Trophoblast cell (in vitro differentiated cells and primary cell): ENCODE measurements around the gene ACAD10.

ENCODE experiments used
- DNase-seq, 2 donors: peaks; one replicate each; pipeline ENCODE4 v3.0.0-alpha.2; 2016
- H2AFZ ChIP-seq: 2 replicates; pipeline ENCODE4 v1.6.1; 2013; ENCODE audit warnings: low read length, moderate library complexity, mild to moderate bottlenecking; ENCODE audit not compliant: insufficient read depth, poor library complexity
- H2AK5ac ChIP-seq: 2 replicates; pipeline ENCODE4 v1.6.1; 2013; ENCODE audit warnings: mild to moderate bottlenecking, low read length
- H2BK120ac ChIP-seq: 2 replicates; pipeline ENCODE4 v1.6.1; 2013; ENCODE audit warnings: low read length, mild to moderate bottlenecking, moderate library complexity; ENCODE audit not compliant: insufficient read depth, poor library complexity
- H2BK12ac ChIP-seq: 2 replicates; pipeline ENCODE4 v1.6.1; 2013; ENCODE audit warnings: mild to moderate bottlenecking, low read length, moderate library complexity
- H2BK5ac ChIP-seq: 2 replicates; pipeline ENCODE4 v1.6.1; 2013; ENCODE audit warnings: low read length, low read depth, moderate library complexity, mild to moderate bottlenecking; ENCODE audit not compliant: poor library complexity
- H3K14ac ChIP-seq: 2 replicates; pipeline ENCODE4 v1.6.1; 2013; ENCODE audit warnings: mild to moderate bottlenecking, low read length
- H3K18ac ChIP-seq: 2 replicates; pipeline ENCODE4 v1.6.1; 2013; ENCODE audit warnings: mild to moderate bottlenecking, low read length
- H3K23ac ChIP-seq: 2 replicates; pipeline ENCODE4 v1.6.1; 2013; ENCODE audit warnings: low read length
- H3K27ac ChIP-seq: 2 replicates; pipeline ENCODE4 v1.5.1; 2013; ENCODE audit warnings: low read depth, mild to moderate bottlenecking, inconsistent platforms, low read length, moderate library complexity
- H3K27me3 ChIP-seq: 2 replicates; pipeline ENCODE4 v1.6.1; 2013; ENCODE audit warnings: inconsistent platforms, mild to moderate bottlenecking, low read length, moderate library complexity; ENCODE audit not compliant: insufficient read depth
- H3K36me3 ChIP-seq, 2 experiments: 1 replicate in 1 of 2; 2 replicates in 1 of 2; pipeline ENCODE4 v1.6.1; 2013; ENCODE audit warnings: low read length in 2 of 2, mild to moderate bottlenecking in 2 of 2, moderate library complexity in 1 of 2; ENCODE audit not compliant: insufficient read depth in 2 of 2, control insufficient read depth in 1 of 2
- H3K4ac ChIP-seq: 2 replicates; pipeline ENCODE4 v1.6.1; 2013; ENCODE audit warnings: low read depth, mild to moderate bottlenecking, low read length, moderate library complexity
- H3K4me1 ChIP-seq, 2 experiments: 1 replicate in 1 of 2; 2 replicates in 1 of 2; pipeline ENCODE4 v1.6.1; 2013; ENCODE audit warnings: low read length in 2 of 2, mild to moderate bottlenecking in 2 of 2, moderate library complexity in 1 of 2; ENCODE audit not compliant: insufficient read depth in 2 of 2, control insufficient read depth in 1 of 2
- H3K4me2 ChIP-seq: 2 replicates; pipeline ENCODE4 v1.6.1; 2013; ENCODE audit warnings: inconsistent platforms, mild to moderate bottlenecking, low read length, moderate library complexity
- H3K4me3 ChIP-seq: 2 replicates; pipeline ENCODE4 v1.5.1; 2013; ENCODE audit warnings: mild to moderate bottlenecking, low read depth, low read length, inconsistent platforms
- H3K79me1 ChIP-seq: one replicate; pipeline ENCODE4 v1.6.1; 2013; ENCODE audit warnings: low read length
- H3K79me2 ChIP-seq: 2 replicates; pipeline ENCODE4 v1.6.1; 2013; ENCODE audit warnings: low read length, mild to moderate bottlenecking; ENCODE audit not compliant: control insufficient read depth, insufficient read depth, poor library complexity
- H3K9ac ChIP-seq: 2 replicates; pipeline ENCODE4 v1.6.1; 2013; ENCODE audit warnings: mild to moderate bottlenecking, low read length
- H3K9me3 ChIP-seq: 2 replicates; pipeline ENCODE4 v1.6.1; 2013; ENCODE audit warnings: low read depth, mild to moderate bottlenecking, control low read depth, inconsistent platforms, low read length; ENCODE audit not compliant: insufficient read depth
- H4K12ac ChIP-seq: 2 replicates; pipeline ENCODE4 v1.6.1; 2013; ENCODE audit warnings: low read depth, mild to moderate bottlenecking, low read length, moderate library complexity
- H4K8ac ChIP-seq: 2 replicates; pipeline ENCODE4 v1.6.1; 2013; ENCODE audit warnings: low read depth, mild to moderate bottlenecking, low read length, moderate library complexity
- H4K91ac ChIP-seq: one replicate; pipeline ENCODE4 v1.6.1; 2013; ENCODE audit warnings: low read depth, mild to moderate bottlenecking, low read length, moderate library complexity
- WGBS: extraction: QIAGEN DNeasy Blood & Tissue Kit; methylation state at CpG from one replicate; pipeline ENCODE4 v1.1.7; 2013; ENCODE audit warnings: missing lambda C conversion rate; ENCODE audit not compliant: insufficient read length, insufficient coverage; ENCODE audit errors: extremely low coverage; 5-methylcytosine and 5-hydroxymethylcytosine counted together

The ACAD10 gene

DNA sequence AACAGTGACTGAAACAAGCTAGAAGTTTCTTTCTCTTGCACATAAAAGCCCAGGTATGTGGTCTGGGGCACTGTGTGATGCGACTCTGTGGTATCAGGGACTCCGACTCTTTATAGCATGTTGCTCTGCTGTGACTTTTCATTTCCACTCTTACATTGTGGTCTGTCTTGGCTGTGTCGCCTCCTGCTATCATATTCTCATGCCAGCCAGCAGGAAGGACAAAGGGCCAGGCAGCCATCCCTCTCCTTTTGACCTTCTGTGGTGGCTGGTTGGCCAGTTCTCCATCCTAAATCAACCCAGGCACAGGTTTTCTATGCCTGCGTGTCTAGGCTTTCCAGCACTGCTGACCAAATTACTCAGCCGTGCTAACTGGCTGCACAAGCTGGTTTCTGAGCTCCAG is 8.0 kb downstream of the ACAD10 start:
- no peak overlapping the region for H3K4ac ChIP-seq
- no peak for DNase-seq
- H2BK120ac ChIP-seq: no peak overlapping the region
- no peak overlapping the region for H3K4me2 ChIP-seq
- peaks cover 24 to 26% of the 10 kb centered on the region in 2 experiments for H3K36me3 ChIP-seq
- H3K9me3 ChIP-seq: no peaks in the 10 kb centered on the region
- no peak overlapping the region for H2AFZ ChIP-seq
- H4K91ac ChIP-seq: no peak overlapping the region
- H3K27ac ChIP-seq: no peak overlapping the region
- no peak overlapping the region for H3K18ac ChIP-seq
- H3K23ac ChIP-seq: no peak overlapping the region
- H2BK12ac ChIP-seq: no peak overlapping the region
- H3K9ac ChIP-seq: no peak overlapping the region
- no peak overlapping the region for H4K8ac ChIP-seq
- H3K79me1 ChIP-seq: no peaks in the 10 kb centered on the region
- H2BK5ac ChIP-seq: no peak overlapping the region
- no peak overlapping the region for H3K4me3 ChIP-seq
- H3K4me1 ChIP-seq: no peaks in the 10 kb centered on the region
- H3K27me3 ChIP-seq: no peaks in the 10 kb centered on the region
- no peak overlapping the region for H3K14ac ChIP-seq
- no peak overlapping the region for H2AK5ac ChIP-seq
- H4K12ac ChIP-seq: no peak overlapping the region
- H3K79me2 ChIP-seq: no peaks in the 10 kb centered on the region
- WGBS: no CpG with 5 or more reads among the region's 5 CpGs

GRCh38 chr12:111699962-111700361 is 14.1 kb downstream of the ACAD10 start:
- no peak overlapping the region for H2AFZ ChIP-seq
- no peak for DNase-seq

DNA sequence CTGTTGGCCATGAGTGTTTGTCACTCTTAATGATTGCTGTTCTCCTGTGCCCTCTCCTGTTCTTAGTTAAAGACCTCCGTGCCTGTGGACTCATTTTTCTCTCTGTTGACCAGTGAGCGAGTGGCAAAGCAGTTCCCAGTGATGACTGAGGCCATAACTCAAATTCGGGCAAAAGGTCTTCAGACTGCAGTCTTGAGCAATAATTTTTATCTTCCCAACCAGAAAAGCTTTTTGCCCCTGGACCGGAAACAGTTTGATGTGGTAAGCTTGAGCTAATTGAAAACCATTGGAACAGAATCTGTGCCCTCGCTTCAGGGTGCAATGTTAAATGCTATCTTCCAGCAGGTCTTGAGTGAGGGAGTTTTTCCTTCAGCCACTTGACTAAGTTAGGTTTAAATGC is 19.8 kb downstream of the ACAD10 start:
- Histone ChIP-seq H3K18ac (no peak overlapping the region), H3K4me2 (no peak overlapping the region), H3K9ac (no peak overlapping the region), H2BK5ac (no peak overlapping the region), H3K9me3 (no peaks in the 10 kb centered on the region), H2AK5ac (no peak overlapping the region), H3K27ac (no peak overlapping the region), H4K12ac (no peak overlapping the region), H3K27me3 (no peaks in the 10 kb centered on the region), H2BK12ac (no peak overlapping the region), H3K36me3 (peaks cover 14 to 23% of the 10 kb centered on the region in 2 experiments), H2BK120ac (no peak overlapping the region), H3K4ac (no peak overlapping the region), H3K79me2 (no peaks in the 10 kb centered on the region), H3K23ac (no peak overlapping the region), H3K4me1 (no peaks in the 10 kb centered on the region), H4K8ac (no peak overlapping the region), H2AFZ (no peak overlapping the region), H4K91ac (no peak overlapping the region), H3K79me1 (no peaks in the 10 kb centered on the region), H3K14ac (no peak overlapping the region), H3K4me3 (no peak overlapping the region)
- peak in 1 of 2 donors; percentile 25 for DNase-seq
- WGBS: no CpG with 5 or more reads among the region's 5 CpGs

More at GRCh38 chr12:111699962-111700361, 14.1 kb downstream of the ACAD10 start:
- Histone ChIP-seq H3K23ac (no peak overlapping the region), H3K9me3 (no peaks in the 10 kb centered on the region), H3K4me2 (no peak overlapping the region), H3K27me3 (no peaks in the 10 kb centered on the region), H3K79me1 (no peaks in the 10 kb centered on the region), H2BK120ac (no peak overlapping the region), H4K12ac (no peak overlapping the region), H3K27ac (no peak overlapping the region), H3K4me3 (no peak overlapping the region), H3K4ac (no peak overlapping the region), H3K18ac (no peak overlapping the region), H2BK5ac (no peak overlapping the region), H3K79me2 (no peaks in the 10 kb centered on the region), H4K8ac (no peak overlapping the region), H2BK12ac (no peak overlapping the region), H3K36me3 (peaks cover 12 to 22% of the 10 kb centered on the region in 2 experiments), H3K14ac (no peak overlapping the region), H3K4me1 (no peaks in the 10 kb centered on the region), H4K91ac (no peak overlapping the region), H3K9ac (no peak overlapping the region), H2AK5ac (no peak overlapping the region)
- no CpG with 5 or more reads among the region's 2 CpGs for WGBS

DNA sequence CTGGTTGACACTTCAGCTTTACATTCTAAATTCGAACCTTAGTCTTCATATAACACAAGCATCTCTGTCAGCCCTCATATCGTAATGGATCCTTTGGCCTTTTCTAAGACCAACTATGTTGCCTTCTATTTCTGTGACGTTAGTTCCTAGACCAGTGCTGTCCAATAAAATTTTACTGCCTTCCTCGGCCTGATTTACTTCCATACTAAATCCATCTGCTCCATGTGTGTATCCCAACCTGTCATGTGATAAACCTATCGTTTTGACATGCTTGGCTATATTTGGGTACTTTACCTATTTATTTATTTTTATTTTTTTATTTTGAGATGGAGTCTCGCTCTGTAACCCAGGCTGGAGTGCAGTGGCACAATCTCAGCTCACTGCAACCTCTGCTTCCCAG is 20.3 kb downstream of the ACAD10 start:
- Histone ChIP-seq H2BK120ac (no peak overlapping the region), H4K12ac (no peak overlapping the region), H4K8ac (no peak overlapping the region), H3K27me3 (no peaks in the 10 kb centered on the region), H2AK5ac (no peak overlapping the region), H3K79me1 (no peaks in the 10 kb centered on the region), H4K91ac (no peak overlapping the region), H3K4me3 (no peak overlapping the region), H3K4me1 (no peaks in the 10 kb centered on the region), H3K18ac (no peak overlapping the region), H2BK5ac (no peak overlapping the region), H3K23ac (no peak overlapping the region), H3K9ac (no peak overlapping the region), H3K79me2 (no peaks in the 10 kb centered on the region), H3K36me3 (peaks cover 15 to 23% of the 10 kb centered on the region in 2 experiments), H3K9me3 (no peaks in the 10 kb centered on the region), H2AFZ (no peak overlapping the region), H3K14ac (no peak overlapping the region), H3K27ac (no peak overlapping the region), H3K4me2 (no peak overlapping the region), H2BK12ac (no peak overlapping the region), H3K4ac (no peak overlapping the region)
- DNase-seq: no peak
- no CpG with 5 or more reads among the region's 6 CpGs for WGBS
